GM12873 (cell line): Measurements from ENCODE around the gene CSK.

Source experiments
- TF ChIP-seq, protein P1 (sequence below): IDR thresholded peaks from 2 replicates; pipeline ENCODE4 v1.5.1; 2012; ENCODE audit warnings: low read depth, mild to moderate bottlenecking, moderate library complexity, low read length, control low read depth; ENCODE audit not compliant: insufficient read depth; ENCODE audit errors: missing control alignments

Gene CSK

DNA sequence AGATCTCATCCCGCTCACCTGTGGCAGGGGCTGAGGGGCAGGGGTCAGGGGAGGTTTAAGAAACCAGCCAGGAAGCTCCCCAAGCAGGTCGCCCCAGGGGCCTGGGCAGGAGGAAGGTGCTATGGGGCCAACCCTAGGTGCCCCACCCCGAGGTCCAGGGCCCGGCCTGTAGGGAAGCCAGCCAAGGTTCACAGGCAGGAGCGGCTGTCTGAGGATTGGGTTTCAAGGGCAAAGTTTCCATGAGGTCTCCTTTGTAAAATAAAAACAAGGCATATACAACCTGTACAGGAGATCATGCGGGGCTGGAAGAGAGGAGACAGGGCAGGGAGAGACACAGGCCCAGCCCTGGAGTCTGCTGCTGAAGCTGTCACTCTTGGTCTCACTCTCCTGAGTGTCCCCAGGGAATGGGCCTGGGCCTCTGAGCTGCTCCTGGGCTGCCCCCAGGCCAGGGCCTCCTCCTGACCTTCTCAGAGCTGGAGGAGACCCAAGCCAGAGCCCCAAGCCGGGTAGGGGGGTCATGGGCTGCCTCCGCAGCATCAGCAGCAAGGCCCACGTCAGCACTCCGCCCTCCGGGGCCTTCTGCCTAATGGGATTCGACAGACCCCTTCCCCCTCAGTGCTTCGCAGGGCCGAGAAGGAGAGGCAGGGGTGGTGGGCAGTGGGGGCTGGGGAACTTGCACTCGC lies 50.1 kb downstream of the CSK start:
- TF ChIP-seq, protein P1, sequence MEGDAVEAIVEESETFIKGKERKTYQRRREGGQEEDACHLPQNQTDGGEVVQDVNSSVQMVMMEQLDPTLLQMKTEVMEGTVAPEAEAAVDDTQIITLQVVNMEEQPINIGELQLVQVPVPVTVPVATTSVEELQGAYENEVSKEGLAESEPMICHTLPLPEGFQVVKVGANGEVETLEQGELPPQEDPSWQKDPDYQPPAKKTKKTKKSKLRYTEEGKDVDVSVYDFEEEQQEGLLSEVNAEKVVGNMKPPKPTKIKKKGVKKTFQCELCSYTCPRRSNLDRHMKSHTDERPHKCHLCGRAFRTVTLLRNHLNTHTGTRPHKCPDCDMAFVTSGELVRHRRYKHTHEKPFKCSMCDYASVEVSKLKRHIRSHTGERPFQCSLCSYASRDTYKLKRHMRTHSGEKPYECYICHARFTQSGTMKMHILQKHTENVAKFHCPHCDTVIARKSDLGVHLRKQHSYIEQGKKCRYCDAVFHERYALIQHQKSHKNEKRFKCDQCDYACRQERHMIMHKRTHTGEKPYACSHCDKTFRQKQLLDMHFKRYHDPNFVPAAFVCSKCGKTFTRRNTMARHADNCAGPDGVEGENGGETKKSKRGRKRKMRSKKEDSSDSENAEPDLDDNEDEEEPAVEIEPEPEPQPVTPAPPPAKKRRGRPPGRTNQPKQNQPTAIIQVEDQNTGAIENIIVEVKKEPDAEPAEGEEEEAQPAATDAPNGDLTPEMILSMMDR: no peak

GRCh38 chr15:74832826-74833225 lies 50.9 kb downstream of the CSK start:
- TF ChIP-seq, protein P1: no peak

DNA sequence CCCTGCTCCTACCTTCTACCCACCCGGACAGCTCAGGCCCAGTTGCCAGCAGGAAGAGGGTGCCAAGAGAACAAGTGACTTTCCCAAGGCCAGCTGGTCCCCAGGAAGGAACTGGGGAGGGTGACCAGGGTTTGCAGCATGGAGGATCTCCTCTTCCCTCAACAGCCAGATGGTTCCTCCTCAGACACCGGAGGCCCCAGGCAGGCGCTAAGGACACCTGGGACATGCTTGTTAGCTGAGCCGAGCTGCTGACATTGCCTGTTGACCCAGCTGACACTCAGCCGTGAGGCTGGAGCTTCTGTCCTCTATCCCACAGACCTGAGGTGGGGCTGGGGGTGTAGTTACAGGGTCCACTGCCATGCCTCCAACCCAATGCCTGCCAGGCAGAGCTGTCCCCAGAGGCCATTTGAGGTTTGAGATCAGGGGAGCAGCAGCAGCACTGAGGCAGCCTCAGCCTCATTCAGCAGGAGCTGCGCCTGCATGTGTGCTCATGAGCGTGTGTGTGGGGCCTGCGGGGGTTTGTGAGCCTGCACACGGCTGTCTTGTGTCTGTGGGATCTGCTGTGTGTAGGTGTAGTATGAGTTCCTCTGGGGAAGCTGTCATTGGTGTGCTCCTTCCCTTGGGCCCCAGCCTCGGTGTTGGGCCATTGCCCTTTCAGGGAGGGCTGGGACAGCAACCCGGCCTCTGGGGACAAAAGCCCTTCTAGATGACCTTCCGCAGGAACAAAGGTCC lies 51.7 kb downstream of the CSK start:
- TF ChIP-seq, protein P1: no peak

DNA sequence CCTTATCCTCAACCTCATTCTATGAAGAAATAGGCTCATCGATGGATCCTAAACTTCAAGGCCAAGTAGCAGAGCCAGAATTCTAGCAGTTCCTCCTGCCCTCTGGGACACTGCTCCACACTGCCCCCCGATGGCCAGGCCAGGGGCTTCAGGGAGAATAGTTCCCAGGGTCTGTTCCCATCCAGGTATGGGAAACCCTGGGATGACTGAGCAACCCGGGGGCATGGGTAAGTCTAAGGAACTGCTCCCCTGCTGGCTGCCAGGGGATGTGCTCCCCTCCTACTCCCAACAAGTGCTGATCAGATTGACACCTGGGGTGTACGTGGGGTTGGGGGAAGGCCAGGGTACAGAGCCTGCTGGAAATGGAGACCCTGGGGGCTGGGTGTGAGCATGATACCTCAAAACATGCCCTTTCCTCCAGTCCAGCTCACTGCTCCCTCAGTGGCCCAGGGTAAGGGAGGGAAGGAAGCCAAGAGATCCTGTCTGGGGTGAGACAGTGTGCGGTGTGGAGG lies 53.5 kb downstream of the CSK start:
- TF ChIP-seq, protein P1: peak; percentile 85

DNA sequence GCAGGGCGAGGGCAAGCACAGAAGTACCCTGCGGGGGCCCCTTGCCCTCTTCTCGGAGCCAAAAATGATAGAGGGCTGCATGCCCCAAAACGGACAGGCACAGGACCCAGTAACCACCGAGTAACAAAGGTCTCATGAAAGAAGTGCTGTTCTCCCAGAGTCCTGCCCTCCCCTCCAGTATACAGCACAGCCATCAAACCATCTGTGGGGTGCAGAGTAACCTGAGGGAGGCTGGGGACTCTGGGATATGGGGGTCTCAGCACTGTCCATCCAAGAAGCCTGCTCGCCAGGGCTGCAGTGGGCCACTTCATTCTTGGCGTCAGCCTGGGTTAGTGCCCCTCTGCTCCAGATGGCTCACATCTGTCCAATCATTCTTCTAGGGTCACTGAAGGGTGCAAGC lies 55.0 kb downstream of the CSK start:
- TF ChIP-seq, protein P1: no peak

DNA sequence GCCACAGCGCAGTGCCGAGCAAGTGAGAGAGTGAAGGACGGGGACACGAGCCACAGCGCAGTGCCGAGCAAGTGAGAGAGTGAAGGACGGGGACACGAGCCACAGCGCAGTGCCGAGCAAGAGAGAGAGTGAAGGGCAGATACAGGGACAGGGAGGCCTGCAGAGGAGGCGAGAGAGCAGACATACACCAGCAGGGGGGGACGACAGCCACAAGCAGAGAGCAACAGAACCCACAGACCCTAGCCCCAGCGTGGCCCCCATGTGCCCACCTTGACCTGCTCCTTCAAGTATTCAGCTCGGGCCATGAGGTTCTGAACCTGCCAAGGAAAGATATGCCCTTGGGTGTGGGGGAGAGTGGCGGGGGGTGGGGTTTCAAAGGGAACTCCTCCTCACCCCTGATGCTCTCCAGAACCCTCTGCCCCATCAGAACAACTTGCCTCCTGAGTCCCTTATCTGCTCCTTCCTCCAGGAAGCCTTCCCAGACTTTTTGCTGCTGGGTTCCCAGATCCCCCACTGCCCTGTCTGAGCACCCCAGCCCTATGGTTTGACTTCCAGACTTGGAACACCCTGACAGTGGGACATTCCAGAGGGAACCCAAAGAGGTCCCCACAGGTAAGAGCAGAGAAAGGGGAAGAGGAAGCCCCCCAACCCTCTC lies 55.7 kb downstream of the CSK start:
- TF ChIP-seq, protein P1: peak; percentile 33

DNA sequence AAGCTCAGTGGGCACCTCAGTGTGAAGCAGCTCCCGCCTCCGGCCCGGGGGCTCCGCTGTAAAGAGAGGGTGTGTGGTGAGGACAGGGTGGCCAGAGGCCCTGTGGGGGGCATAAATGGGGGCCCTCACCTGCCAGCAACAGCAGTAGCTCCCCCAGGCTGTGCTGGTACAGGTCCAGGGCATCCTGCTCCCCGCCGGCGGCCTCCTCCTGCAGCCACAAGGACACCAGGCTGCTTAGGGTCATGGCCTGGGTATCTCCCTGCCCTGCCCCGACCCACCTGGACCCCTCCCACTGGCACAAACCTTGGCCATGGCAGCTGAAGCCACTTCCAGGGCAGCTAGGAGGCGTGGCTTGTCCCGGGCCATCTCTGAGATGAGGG lies 56.2 kb downstream of the CSK start:
- TF ChIP-seq, protein P1: no peak
